ENCODE data around the gene USH2A. TPM values are rescaled to one million over a fixed set of nuclear protein-coding genes. Genes with fewer than 3 reads are reported as not detected.

Gene USH2A
- polyA plus RNA-seq, 1 donor from 2014 or later: 0.17 TPM

DNA sequence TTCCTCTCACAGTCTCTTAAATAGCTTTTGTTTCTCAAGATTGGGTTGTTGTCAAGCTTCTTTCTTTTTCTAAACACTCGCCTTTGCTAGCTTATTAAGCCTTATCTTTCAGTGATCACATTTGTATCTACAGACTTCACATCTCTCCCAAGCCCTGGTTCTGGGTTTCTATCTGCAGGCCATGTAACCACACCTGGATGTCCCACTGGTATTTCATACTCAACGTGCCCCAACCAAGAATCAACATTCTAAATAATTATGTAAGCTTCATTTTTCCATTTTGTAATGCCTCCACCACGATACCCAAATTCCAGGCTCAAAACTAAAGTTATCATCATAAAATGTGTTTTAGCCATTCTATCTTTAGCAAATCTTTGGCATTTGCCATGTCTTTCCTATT lies 372.2 kb downstream of the USH2A start:
- Histone ChIP-seq H3K36me3 (ENCODE audit: insufficient read depth, low read length) (no peaks in the 10 kb centered on the region), H3K9me3 (ENCODE audit: low read length) (no peaks in the 10 kb centered on the region), H3K4me2 (ENCODE audit: low read length) (no peak overlapping the region), H3K27me3 (ENCODE audit: insufficient read depth, low read depth, low read length) (no peaks in the 10 kb centered on the region), H4K20me1 (ENCODE audit: insufficient read depth) (no peaks in the 10 kb centered on the region), H3K9ac (ENCODE audit: low read length) (no peak overlapping the region), H3K4me3 (ENCODE audit: low read length) (no peak overlapping the region), H3F3A (ENCODE audit: insufficient read depth, low read length, poor library complexity, severe bottlenecking) (no peaks in the 10 kb centered on the region), H3K9me2 (ENCODE audit: insufficient read depth, low read length) (no peaks in the 10 kb centered on the region), H2AFZ (ENCODE audit: low read depth, low read length) (no peak overlapping the region), H3K79me2 (replicated peaks; ENCODE audit: insufficient read depth, low read length) (no peaks in the 10 kb centered on the region), H3K27ac (ENCODE audit: low read length) (no peak overlapping the region)
- no peak for TF ChIP-seq TAF1 (IDR thresholded peaks at IDR 0.05; ENCODE audit: low read depth)
- no peak for TF ChIP-seq EZH2 (IDR thresholded peaks at IDR 0.05; ENCODE audit: borderline replicate concordance, insufficient read depth, low read length, poor library complexity, severe bottlenecking)
- TF ChIP-seq, protein P1, sequence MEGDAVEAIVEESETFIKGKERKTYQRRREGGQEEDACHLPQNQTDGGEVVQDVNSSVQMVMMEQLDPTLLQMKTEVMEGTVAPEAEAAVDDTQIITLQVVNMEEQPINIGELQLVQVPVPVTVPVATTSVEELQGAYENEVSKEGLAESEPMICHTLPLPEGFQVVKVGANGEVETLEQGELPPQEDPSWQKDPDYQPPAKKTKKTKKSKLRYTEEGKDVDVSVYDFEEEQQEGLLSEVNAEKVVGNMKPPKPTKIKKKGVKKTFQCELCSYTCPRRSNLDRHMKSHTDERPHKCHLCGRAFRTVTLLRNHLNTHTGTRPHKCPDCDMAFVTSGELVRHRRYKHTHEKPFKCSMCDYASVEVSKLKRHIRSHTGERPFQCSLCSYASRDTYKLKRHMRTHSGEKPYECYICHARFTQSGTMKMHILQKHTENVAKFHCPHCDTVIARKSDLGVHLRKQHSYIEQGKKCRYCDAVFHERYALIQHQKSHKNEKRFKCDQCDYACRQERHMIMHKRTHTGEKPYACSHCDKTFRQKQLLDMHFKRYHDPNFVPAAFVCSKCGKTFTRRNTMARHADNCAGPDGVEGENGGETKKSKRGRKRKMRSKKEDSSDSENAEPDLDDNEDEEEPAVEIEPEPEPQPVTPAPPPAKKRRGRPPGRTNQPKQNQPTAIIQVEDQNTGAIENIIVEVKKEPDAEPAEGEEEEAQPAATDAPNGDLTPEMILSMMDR (IDR thresholded peaks at IDR 0.05; ENCODE audit: poor library complexity, severe bottlenecking): no peak
- TF ChIP-seq RAD21 (conservative IDR thresholded peaks at IDR 0.05): no peak
- no peak for TF ChIP-seq SMC3 (conservative IDR thresholded peaks at IDR 0.05; ENCODE audit: poor library complexity)

DNA sequence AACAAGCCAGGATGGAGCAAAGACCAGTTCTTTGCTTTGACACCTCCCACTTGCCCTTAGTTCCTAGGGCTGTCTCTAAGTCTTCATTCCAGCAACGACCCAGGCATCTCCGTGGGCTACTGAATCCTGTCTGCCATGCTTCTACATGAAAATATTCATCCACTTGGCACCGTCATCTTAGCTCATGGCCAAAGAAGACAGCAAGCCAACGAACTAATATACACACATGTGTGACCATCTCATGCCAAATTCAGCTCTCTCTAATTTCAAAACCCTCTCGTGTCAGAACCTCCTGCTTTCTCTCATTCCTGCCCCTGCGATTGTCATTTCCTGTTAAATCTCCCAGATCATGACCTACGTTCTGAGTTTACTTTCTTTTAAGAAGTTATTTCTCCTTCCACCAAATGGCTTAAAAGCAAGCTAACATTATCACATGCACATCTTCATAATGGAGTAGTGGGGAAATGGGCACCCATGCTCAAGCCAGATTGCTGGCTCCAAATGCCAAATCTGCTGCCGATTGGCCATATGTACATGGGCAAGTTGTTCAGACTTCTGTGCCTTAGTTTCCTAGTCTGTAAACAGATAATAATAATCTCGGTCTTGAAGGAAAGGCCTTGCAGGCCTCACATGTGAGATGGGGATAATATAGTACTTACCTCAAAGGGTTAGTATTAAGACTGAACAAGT lies 373.4 kb downstream of the USH2A start:
- Histone ChIP-seq H3K27ac (ENCODE audit: low read length) (no peak overlapping the region), H4K20me1 (ENCODE audit: insufficient read depth) (no peaks in the 10 kb centered on the region), H2AFZ (ENCODE audit: low read depth, low read length) (no peak overlapping the region), H3K9ac (ENCODE audit: low read length) (no peak overlapping the region), H3F3A (ENCODE audit: insufficient read depth, low read length, poor library complexity, severe bottlenecking) (no peaks in the 10 kb centered on the region), H3K9me3 (ENCODE audit: low read length) (no peaks in the 10 kb centered on the region), H3K27me3 (ENCODE audit: insufficient read depth, low read depth, low read length) (no peaks in the 10 kb centered on the region), H3K79me2 (replicated peaks; ENCODE audit: insufficient read depth, low read length) (no peaks in the 10 kb centered on the region), H3K9me2 (ENCODE audit: insufficient read depth, low read length) (no peaks in the 10 kb centered on the region), H3K36me3 (ENCODE audit: insufficient read depth, low read length) (no peaks in the 10 kb centered on the region), H3K4me2 (ENCODE audit: low read length) (no peak overlapping the region), H3K4me3 (ENCODE audit: low read length) (no peak overlapping the region)
- TF ChIP-seq SMC3 (conservative IDR thresholded peaks at IDR 0.05; ENCODE audit: poor library complexity) (no peak), MXI1 (conservative IDR thresholded peaks at IDR 0.05; ENCODE audit: poor library complexity, severe bottlenecking) (no peak), EZH2 (IDR thresholded peaks at IDR 0.05; ENCODE audit: borderline replicate concordance, insufficient read depth, low read length, poor library complexity, severe bottlenecking) (no peak), TAF1 (IDR thresholded peaks at IDR 0.05; ENCODE audit: low read depth) (no peak), RAD21 (conservative IDR thresholded peaks at IDR 0.05) (no peak), EP300 (conservative IDR thresholded peaks at IDR 0.05; ENCODE audit: poor library complexity, severe bottlenecking) (no peak), POLR2AphosphoS5 (IDR thresholded peaks at IDR 0.05) (no peak)
- TF ChIP-seq, protein P1 (IDR thresholded peaks at IDR 0.05; ENCODE audit: poor library complexity, severe bottlenecking): no peak
- TF ChIP-seq, protein P2, sequence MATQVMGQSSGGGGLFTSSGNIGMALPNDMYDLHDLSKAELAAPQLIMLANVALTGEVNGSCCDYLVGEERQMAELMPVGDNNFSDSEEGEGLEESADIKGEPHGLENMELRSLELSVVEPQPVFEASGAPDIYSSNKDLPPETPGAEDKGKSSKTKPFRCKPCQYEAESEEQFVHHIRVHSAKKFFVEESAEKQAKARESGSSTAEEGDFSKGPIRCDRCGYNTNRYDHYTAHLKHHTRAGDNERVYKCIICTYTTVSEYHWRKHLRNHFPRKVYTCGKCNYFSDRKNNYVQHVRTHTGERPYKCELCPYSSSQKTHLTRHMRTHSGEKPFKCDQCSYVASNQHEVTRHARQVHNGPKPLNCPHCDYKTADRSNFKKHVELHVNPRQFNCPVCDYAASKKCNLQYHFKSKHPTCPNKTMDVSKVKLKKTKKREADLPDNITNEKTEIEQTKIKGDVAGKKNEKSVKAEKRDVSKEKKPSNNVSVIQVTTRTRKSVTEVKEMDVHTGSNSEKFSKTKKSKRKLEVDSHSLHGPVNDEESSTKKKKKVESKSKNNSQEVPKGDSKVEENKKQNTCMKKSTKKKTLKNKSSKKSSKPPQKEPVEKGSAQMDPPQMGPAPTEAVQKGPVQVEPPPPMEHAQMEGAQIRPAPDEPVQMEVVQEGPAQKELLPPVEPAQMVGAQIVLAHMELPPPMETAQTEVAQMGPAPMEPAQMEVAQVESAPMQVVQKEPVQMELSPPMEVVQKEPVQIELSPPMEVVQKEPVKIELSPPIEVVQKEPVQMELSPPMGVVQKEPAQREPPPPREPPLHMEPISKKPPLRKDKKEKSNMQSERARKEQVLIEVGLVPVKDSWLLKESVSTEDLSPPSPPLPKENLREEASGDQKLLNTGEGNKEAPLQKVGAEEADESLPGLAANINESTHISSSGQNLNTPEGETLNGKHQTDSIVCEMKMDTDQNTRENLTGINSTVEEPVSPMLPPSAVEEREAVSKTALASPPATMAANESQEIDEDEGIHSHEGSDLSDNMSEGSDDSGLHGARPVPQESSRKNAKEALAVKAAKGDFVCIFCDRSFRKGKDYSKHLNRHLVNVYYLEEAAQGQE (IDR thresholded peaks at IDR 0.05; ENCODE audit: borderline replicate concordance): no peak
